Body of pancreas (tissue), 4 donors: Measurements from ENCODE around the gene MBD6. TPM values are rescaled to one million over a fixed set of nuclear protein-coding genes. Genes with fewer than 3 reads are reported as not detected.

Source experiments
- ATAC-seq: fragments of 150-250 bp; one replicate; pipeline ENCODE4 v1.9.1; 2016
- DNase-seq, 4 donors: peaks; one replicate each; pipeline ENCODE4 v3.0.0-alpha.2; 2019
- H3K27ac ChIP-seq, 4 donors: fragments of 200-600 bp; sonication (generic); 1 replicate in 3 of 4; 2 replicates in 1 of 4; pipeline versions ENCODE4 v1.5.1 to v1.6.1; 2016 to 2019; ENCODE audit warnings: mild to moderate bottlenecking in 1 of 4, mixed read lengths in 1 of 4, moderate library complexity in 1 of 4
- H3K27me3 ChIP-seq, 2 donors: fragments of 200-600 bp; sonication (generic); one replicate each; pipeline ENCODE4 v1.6.0; 2016; ENCODE audit warnings: mild to moderate bottlenecking in 1 of 2
- H3K36me3 ChIP-seq, 2 donors: fragments of 200-600 bp; sonication (generic); replicated peaks in 1 of 2; 2 replicates each; pipeline ENCODE4 v1.5.1; 2016; ENCODE audit warnings: low read depth in 2 of 2; ENCODE audit not compliant: insufficient read depth in 1 of 2
- H3K4me1 ChIP-seq: fragments of 200-600 bp; sonication (generic); one replicate; pipeline ENCODE4 v1.6.0; 2016
- H3K4me3 ChIP-seq, 2 donors: fragments of 200-600 bp; sonication (generic); 1 replicate in 1 of 2; 2 replicates in 1 of 2; pipeline ENCODE4 v1.5.1; 2016 to 2019
- H3K9me3 ChIP-seq, 3 donors: fragments of 200-600 bp; sonication (generic); 1 replicate in 2 of 3; 2 replicates in 1 of 3; pipeline ENCODE4 v1.5.1; 2016
- POLR2A ChIP-seq, 3 donors: fragments of 450-650 bp; IDR thresholded peaks; one replicate each; pipeline ENCODE4 v1.6.1; 2016; ENCODE audit warnings: antibody characterized with exemption in 3 of 3, mild to moderate bottlenecking in 2 of 3
- WGBS, 2 donors: methylation state at CpG; one replicate each; pipeline ENCODE4 v1.1.5; 2017; 5-methylcytosine and 5-hydroxymethylcytosine counted together
- intact Hi-C: fragments of 100-400 bp; cut with DNase I; formaldehyde crosslinking; loops from one replicate; pipeline ENCODE4 v1.15.1; 2023
- total RNA-seq, 2 donors: library from RNA; depleted of rRNA; stranded (reverse); fragments of >200 nt; gene quantifications; one replicate each; pipeline ENCODE4 v1.1.0, GENCODE V29; 2016
- TF ChIP-seq, protein P1 (sequence below), 7 experiments: fragments of 450-650 bp in 4 of 7; fragments of 200-600 bp in 3 of 7; sonication (generic) in 3 of 7; IDR thresholded peaks; one replicate each; pipeline ENCODE4 v1.5.1; 2016 to 2019; ENCODE audit warnings: antibody characterized with exemption in 7 of 7

Gene MBD6
- total RNA-seq, 2 donors from 2014 or later = 22.7 to 30.6 TPM

DNA sequence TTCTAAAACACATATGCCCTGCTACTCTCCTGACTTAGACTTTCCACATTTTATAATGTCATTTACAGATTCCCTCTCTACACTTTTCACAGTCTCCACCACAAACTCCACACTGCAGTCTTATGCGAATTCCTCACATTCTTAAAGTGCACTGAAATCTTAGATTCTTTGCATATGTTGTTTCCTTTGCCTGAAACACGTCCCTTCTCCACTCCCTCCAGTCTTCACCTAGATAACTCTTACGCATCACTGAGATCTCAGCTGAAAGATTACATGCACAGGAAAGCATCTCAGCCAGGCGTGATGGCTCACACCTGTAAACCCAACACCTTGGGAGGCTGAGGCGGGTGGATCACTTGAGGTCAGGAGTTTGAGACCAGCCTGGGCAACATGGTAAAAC, 39.2 kb upstream of the MBD6 start:
- TF ChIP-seq POLR2A (IDR thresholded peaks at IDR 0.05) = no peak
- TF ChIP-seq, protein P1, sequence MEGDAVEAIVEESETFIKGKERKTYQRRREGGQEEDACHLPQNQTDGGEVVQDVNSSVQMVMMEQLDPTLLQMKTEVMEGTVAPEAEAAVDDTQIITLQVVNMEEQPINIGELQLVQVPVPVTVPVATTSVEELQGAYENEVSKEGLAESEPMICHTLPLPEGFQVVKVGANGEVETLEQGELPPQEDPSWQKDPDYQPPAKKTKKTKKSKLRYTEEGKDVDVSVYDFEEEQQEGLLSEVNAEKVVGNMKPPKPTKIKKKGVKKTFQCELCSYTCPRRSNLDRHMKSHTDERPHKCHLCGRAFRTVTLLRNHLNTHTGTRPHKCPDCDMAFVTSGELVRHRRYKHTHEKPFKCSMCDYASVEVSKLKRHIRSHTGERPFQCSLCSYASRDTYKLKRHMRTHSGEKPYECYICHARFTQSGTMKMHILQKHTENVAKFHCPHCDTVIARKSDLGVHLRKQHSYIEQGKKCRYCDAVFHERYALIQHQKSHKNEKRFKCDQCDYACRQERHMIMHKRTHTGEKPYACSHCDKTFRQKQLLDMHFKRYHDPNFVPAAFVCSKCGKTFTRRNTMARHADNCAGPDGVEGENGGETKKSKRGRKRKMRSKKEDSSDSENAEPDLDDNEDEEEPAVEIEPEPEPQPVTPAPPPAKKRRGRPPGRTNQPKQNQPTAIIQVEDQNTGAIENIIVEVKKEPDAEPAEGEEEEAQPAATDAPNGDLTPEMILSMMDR (IDR thresholded peaks at IDR 0.05) = no peak
- no peak for DNase-seq
- H3K36me3 ChIP-seq = no peaks in the 10 kb centered on the region
- ATAC-seq = no peak
- no peak overlapping the region for H3K27ac ChIP-seq
- intact Hi-C loops = no loop called here
- no peak overlapping the region for H3K4me3 ChIP-seq
- H3K4me1 ChIP-seq = peaks cover 5% of the 10 kb centered on the region
- H3K9me3 ChIP-seq = no peaks in the 10 kb centered on the region
- WGBS, 2 donors = 54 to 66% methylated on average over 5 of the region's 5 CpGs
- H3K27me3 ChIP-seq = no peaks in the 10 kb centered on the region

DNA sequence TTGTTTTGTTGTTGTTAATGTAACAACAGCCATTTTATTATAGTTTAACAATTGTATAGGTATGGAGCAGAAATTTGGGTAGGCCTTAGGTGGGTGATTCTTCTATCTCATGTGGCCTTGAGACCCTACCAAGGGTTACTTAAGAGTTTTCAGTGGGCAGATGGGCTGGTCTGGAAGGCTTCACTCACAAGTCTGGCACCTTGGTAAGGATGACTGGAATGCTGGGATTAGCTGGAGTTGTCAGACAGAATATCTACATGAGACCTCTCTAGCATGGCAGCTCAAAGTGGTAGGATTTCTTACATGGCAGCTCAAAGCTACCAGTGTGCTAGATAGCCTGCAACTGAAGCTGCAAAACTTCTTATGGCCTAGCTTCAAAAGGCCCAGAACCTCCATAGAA, 36.9 kb upstream of the MBD6 start:
- no peaks in the 10 kb centered on the region for H3K27me3 ChIP-seq
- ATAC-seq (no peak), DNase-seq (no peak)
- peaks cover 15% of the 10 kb centered on the region for H3K4me1 ChIP-seq
- H3K27ac ChIP-seq = no peak overlapping the region
- TF ChIP-seq, protein P1 (IDR thresholded peaks at IDR 0.05) = no peak
- TF ChIP-seq POLR2A (IDR thresholded peaks at IDR 0.05) = no peak
- intact Hi-C loops = no loop called here
- peaks cover 0 to 6% of the 10 kb centered on the region in 2 donors for H3K36me3 ChIP-seq
- H3K4me3 ChIP-seq = no peak overlapping the region
- no peaks in the 10 kb centered on the region for H3K9me3 ChIP-seq

DNA sequence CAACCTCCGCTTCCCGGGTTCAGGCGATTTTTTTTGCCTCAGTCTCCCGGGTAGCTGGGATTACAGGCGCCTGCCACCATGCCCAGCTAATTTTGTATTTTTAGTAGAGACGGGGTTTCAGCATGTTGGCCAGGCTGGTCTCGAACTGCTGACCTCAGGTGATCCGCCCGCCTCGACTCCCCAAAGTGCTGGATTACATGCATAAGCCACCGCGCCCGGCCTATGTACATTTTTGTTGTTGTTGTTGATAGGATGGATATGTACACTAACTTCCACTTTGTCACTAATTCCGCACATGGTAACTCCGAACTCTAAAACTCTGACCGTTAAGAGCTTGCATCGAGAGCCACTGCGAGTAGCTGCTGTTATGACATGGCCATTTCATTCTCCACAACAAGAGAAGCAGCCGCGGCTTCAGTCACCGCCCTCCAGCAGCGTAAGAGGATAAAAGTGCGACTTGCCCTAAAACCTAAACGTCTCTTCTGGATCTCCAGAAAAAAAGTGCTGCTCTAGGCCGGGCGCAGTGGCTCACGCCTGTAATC, 35.5 kb upstream of the MBD6 start:
- Histone ChIP-seq H3K4me1 (peaks cover 15% of the 10 kb centered on the region), H3K36me3 (peaks cover 9 to 16% of the 10 kb centered on the region in 2 donors), H3K9me3 (no peaks in the 10 kb centered on the region), H3K27ac (no peak overlapping the region), H3K4me3 (no peak overlapping the region), H3K27me3 (no peaks in the 10 kb centered on the region)
- ATAC-seq (no peak), DNase-seq (no peak)
- WGBS, 2 donors = 76 to 81% methylated on average over 27 of the region's 27 CpGs
- intact Hi-C loops = no loop called here
- TF ChIP-seq, protein P1 (IDR thresholded peaks at IDR 0.05) = no peak
- TF ChIP-seq POLR2A (IDR thresholded peaks at IDR 0.05) = no peak

DNA sequence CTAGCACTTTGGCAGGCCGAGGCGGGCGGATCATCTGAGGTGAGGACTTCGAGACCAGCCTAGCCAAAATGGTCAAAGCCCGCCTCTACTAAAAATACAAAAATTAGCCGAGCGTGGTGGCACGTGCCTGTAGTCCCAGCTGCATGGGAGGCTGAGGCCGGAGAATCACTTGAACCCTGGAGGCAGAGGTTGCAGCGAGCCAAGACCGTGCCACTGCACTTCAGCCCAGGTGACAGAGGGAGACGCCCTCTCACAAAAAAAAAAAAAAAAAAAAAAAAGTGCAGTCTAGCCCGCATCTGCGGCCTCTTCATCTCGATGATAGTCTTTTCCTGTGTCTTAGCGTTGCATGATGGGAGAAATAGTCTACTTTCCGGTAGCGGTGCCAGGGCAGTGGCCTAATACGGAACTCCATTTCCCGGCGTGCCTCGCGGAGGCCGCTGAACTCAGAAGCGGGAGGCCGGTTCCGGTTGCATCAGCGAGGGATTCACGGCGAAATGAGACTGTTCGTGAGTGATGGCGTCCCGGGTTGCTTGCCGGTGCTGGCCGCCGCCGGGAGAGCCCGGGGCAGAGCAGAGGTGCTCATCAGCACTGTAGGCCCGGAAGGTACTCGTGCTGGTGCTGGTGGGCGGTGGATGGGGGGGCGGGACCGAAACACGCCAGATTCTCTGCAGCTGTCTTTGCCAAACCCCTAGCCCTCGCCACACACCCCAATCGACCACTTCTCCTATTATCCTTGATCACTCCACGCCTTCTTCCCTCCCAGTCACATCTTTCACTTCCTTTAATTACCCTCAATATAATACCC, 34.8 kb upstream of the MBD6 start, which contains the start of gene MARS1:
MARS1 (plus strand) TSS at position 472 of the 805 bp plus-strand sequence; CDS start at position 495, 23 bp downstream.
- no peaks in the 10 kb centered on the region for H3K9me3 ChIP-seq
- peak; percentile 10 to 71 (median 71) for TF ChIP-seq POLR2A (IDR thresholded peaks at IDR 0.05)
- TF ChIP-seq, protein P1 (IDR thresholded peaks at IDR 0.05) = peak in 2 of 7 experiments; percentile 16 to 37
- H3K36me3 ChIP-seq = peaks cover 9 to 17% of the 10 kb centered on the region in 2 donors
- DNase-seq (peak; percentile 94 to 98 (median 96)), ATAC-seq (peak; percentile 100)
- H3K27ac ChIP-seq = peak within 1 kb of the TSS; percentile 65 to 82 (median 72)
- 8 to 10% methylated on average over 46 to 47 of the region's 47 CpGs for WGBS, 2 donors
- H3K27me3 ChIP-seq = no peaks in the 10 kb centered on the region
- intact Hi-C loops = no loop called here
- H3K4me3 ChIP-seq = peak within 1 kb of the TSS; percentile 96 to 98
- H3K4me1 ChIP-seq = peaks cover 15% of the 10 kb centered on the region
